ENCODE measurements around the gene ROR2. TPM values are rescaled to one million over a fixed set of nuclear protein-coding genes. Genes with fewer than 3 reads are reported as not detected.
A peak's percentile ranks its signal among the peaks of the same experiment; 100 is the strongest.

Gene ROR2
- total and polyA plus RNA-seq, 2 experiments from 2014 or later: 8.1 to 18.8 TPM

- TF ChIP-seq, protein P1, sequence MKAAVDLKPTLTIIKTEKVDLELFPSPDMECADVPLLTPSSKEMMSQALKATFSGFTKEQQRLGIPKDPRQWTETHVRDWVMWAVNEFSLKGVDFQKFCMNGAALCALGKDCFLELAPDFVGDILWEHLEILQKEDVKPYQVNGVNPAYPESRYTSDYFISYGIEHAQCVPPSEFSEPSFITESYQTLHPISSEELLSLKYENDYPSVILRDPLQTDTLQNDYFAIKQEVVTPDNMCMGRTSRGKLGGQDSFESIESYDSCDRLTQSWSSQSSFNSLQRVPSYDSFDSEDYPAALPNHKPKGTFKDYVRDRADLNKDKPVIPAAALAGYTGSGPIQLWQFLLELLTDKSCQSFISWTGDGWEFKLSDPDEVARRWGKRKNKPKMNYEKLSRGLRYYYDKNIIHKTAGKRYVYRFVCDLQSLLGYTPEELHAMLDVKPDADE (IDR thresholded peaks at IDR 0.05): no peak
Measured at GRCh38 chr9:91697201-91697600, 252.8 kb downstream of the ROR2 start (continued).

- Histone ChIP-seq H3K27ac (ENCODE audit: low read depth) (no peak overlapping the region), H3K27me3 (ENCODE audit: insufficient read depth) (no peaks in the 10 kb centered on the region), H3K9me2 (ENCODE audit: insufficient read depth) (no peaks in the 10 kb centered on the region), H3K4me1 (ENCODE audit: insufficient read depth) (no peaks in the 10 kb centered on the region), H2AFZ (peak overlapping the region; percentile 56; the same call in 1 of the 2 replicates), H3K36me3 (ENCODE audit: insufficient read depth) (no peaks in the 10 kb centered on the region), H3F3A (replicated peaks; ENCODE audit: low read depth) (no peaks in the 10 kb centered on the region), H3K4me3 (no peak overlapping the region), H3K4me2 (no peak overlapping the region), H3K79me2 (replicated peaks; ENCODE audit: insufficient read depth) (no peaks in the 10 kb centered on the region), H4K20me1 (replicated peaks; ENCODE audit: insufficient read depth) (no peaks in the 10 kb centered on the region)
- no peak for DNase-seq (ENCODE audit: low spot score)
- Mint-ChIP-seq H3K4me1 (peaks cover 15% of the 10 kb centered on the region), H3K9me3 (no peaks in the 10 kb centered on the region), H3K27ac (no peak overlapping the region), H3K36me3 (ENCODE audit: low read depth) (no peaks in the 10 kb centered on the region), H3K27me3 (ENCODE audit: insufficient read depth, low read depth, poor library complexity) (peaks cover 4% of the 10 kb centered on the region), H3K4me3 (no peak overlapping the region)
- no peak for ATAC-seq
- TF ChIP-seq NANOG (IDR thresholded peaks at IDR 0.05; ENCODE audit: borderline replicate concordance): no peak
- TF ChIP-seq ZNF331 (CRISPR knock-in tag; IDR thresholded peaks at IDR 0.05; ENCODE audit: low read depth): no peak
- TF ChIP-seq POLR2AphosphoS5 (IDR thresholded peaks at IDR 0.05; ENCODE audit: low read depth): no peak
- TF ChIP-seq, protein P2, sequence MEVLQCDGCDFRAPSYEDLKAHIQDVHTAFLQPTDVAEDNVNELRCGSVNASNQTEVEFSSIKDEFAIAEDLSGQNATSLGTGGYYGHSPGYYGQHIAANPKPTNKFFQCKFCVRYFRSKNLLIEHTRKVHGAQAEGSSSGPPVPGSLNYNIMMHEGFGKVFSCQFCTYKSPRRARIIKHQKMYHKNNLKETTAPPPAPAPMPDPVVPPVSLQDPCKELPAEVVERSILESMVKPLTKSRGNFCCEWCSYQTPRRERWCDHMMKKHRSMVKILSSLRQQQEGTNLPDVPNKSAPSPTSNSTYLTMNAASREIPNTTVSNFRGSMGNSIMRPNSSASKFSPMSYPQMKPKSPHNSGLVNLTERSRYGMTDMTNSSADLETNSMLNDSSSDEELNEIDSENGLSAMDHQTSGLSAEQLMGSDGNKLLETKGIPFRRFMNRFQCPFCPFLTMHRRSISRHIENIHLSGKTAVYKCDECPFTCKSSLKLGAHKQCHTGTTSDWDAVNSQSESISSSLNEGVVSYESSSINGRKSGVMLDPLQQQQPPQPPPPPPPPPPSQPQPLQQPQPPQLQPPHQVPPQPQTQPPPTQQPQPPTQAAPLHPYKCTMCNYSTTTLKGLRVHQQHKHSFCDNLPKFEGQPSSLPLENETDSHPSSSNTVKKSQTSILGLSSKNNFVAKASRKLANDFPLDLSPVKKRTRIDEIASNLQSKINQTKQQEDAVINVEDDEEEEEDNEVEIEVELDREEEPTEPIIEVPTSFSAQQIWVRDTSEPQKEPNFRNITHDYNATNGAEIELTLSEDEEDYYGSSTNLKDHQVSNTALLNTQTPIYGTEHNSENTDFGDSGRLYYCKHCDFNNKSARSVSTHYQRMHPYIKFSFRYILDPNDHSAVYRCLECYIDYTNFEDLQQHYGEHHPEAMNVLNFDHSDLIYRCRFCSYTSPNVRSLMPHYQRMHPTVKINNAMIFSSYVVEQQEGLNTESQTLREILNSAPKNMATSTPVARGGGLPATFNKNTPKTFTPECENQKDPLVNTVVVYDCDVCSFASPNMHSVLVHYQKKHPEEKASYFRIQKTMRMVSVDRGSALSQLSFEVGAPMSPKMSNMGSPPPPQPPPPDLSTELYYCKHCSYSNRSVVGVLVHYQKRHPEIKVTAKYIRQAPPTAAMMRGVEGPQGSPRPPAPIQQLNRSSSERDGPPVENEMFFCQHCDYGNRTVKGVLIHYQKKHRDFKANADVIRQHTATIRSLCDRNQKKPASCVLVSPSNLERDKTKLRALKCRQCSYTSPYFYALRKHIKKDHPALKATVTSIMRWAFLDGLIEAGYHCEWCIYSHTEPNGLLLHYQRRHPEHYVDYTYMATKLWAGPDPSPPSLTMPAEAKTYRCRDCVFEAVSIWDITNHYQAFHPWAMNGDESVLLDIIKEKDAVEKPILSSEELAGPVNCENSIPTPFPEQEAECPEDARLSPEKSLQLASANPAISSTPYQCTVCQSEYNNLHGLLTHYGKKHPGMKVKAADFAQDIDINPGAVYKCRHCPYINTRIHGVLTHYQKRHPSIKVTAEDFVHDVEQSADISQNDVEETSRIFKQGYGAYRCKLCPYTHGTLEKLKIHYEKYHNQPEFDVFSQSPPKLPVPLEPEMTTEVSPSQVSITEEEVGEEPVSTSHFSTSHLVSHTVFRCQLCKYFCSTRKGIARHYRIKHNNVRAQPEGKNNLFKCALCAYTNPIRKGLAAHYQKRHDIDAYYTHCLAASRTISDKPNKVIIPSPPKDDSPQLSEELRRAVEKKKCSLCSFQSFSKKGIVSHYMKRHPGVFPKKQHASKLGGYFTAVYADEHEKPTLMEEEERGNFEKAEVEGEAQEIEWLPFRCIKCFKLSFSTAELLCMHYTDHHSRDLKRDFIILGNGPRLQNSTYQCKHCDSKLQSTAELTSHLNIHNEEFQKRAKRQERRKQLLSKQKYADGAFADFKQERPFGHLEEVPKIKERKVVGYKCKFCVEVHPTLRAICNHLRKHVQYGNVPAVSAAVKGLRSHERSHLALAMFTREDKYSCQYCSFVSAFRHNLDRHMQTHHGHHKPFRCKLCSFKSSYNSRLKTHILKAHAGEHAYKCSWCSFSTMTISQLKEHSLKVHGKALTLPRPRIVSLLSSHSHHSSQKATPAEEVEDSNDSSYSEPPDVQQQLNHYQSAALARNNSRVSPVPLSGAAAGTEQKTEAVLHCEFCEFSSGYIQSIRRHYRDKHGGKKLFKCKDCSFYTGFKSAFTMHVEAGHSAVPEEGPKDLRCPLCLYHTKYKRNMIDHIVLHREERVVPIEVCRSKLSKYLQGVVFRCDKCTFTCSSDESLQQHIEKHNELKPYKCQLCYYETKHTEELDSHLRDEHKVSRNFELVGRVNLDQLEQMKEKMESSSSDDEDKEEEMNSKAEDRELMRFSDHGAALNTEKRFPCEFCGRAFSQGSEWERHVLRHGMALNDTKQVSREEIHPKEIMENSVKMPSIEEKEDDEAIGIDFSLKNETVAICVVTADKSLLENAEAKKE (CRISPR knock-in tag; IDR thresholded peaks at IDR 0.05): no peak
- no peak for TF ChIP-seq JUNB (IDR thresholded peaks at IDR 0.05; ENCODE audit: unreplicated experiment)
- TF ChIP-seq STAT1 (IDR thresholded peaks at IDR 0.05; ENCODE audit: unreplicated experiment): no peak
- no peak for TF ChIP-seq ZNF114 (CRISPR knock-in tag; IDR thresholded peaks at IDR 0.05)
- no peak for TF ChIP-seq REST (IDR thresholded peaks at IDR 0.05; ENCODE audit: unreplicated experiment)
- TF ChIP-seq, protein P1 (IDR thresholded peaks at IDR 0.05): no peak
- TF ChIP-seq EZH2 (IDR thresholded peaks at IDR 0.05; ENCODE audit: low read depth, unreplicated experiment): no peak
- no peak for TF ChIP-seq EZH2phosphoT487 (IDR thresholded peaks at IDR 0.05; ENCODE audit: unreplicated experiment)
- TF ChIP-seq CREB1 (CRISPR knock-in tag; IDR thresholded peaks at IDR 0.05; ENCODE audit: low read depth): no peak
Measured at GRCh38 chr9:91694081-91694870, 255.8 kb downstream of the ROR2 start.

Measured in GM23338 (cell line).